Measurements from ENCODE around the gene RPA3.

Gene RPA3

DNA sequence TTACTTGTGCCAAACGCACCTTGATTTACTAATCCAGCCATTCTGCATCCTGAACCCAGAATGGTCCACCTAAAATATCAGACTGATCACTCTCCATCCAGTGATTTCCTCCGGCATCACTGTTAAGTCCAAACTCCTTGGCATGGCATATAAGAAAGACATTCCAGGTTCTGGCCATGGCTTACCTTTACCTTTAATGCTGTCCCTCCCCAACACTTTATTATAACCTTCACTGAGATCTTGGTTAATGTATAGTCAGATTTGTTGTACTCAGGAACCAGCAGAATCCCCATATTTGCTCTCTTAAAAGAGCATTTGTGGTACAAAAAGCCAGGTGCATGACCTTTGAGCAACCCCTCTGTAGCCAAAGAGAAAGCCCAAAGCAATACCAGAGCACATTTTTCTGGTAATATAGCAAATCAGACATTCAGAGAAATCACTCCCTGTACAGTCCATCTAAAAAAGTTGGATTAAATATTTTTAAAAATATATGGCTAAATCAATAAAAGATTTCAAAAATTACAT is 67.7 kb downstream of the RPA3 start:
- no peak for DNase-seq

DNA sequence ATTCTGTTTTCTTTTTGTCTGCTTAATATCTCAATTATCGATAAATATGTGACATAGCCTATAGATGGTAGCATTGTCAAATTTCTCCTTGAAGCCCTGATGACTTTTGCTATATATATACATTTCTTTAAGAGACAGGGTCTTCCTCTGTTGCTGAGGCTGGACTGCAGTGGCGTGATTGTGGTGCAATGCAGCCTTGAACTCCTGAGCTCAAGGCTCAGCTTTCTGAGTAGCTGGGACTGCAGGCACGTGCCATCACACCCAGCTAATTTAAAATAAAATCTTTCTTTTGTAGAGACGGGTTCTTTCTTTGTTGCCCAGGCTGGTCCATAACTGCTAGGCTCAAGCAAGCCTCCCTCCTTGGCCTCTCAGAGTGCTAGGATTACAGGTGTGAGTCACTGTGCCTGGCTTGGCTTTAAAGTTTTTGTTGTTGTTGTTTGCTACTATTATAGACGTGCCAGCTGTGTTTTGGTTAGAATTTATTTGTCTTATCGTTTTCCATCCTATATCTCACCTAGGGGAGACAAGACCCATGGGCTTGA is 70.8 kb downstream of the RPA3 start:
- DNase-seq = no peak

DNA sequence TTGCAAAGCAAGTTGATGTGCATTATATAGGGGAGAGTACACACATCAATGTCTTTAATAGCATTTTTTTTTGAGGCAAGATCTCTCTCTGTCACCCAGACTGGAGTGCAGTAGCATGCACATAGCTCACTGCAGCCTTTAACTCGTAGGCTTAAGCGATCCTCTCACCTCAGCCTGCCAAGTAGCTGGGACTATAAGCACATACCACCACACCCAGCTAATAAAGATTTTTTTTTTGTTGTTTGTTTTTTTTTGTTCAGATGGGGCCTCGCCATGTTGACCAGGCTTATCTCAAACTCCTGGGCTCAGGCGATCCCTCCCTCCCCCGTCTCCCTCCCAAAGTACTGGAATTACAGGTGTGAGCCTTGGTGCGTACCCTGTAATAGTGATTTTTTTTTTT is 76.3 kb downstream of the RPA3 start:
- no peak for DNase-seq

DNA sequence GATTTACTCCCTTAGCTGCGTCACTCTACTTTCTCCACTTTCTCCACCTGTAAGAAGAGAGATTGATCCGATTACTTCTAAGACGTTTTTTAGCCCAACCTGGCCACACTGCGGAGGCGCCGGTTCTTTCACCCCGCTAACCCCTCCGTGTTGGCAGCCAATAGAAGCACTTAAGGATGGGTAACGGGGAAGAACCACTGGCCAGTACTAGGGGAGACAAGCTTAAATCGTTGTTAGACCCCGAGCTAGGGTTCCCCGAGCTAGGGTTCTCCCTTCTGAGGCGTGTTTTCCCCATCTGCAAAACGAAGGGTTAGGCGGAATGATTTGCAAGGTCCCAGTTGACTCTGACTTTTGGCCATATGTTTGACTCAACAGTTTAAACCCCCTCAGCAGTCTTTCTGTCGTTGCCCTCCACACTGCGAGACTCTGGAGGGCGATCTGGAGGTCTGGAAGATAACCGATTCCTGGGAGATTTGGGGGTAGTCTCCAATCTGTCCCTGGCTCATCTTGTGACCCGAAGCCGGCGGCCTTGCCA is 77.2 kb downstream of the RPA3 start:
- DNase-seq = peak; percentile 3

DNA sequence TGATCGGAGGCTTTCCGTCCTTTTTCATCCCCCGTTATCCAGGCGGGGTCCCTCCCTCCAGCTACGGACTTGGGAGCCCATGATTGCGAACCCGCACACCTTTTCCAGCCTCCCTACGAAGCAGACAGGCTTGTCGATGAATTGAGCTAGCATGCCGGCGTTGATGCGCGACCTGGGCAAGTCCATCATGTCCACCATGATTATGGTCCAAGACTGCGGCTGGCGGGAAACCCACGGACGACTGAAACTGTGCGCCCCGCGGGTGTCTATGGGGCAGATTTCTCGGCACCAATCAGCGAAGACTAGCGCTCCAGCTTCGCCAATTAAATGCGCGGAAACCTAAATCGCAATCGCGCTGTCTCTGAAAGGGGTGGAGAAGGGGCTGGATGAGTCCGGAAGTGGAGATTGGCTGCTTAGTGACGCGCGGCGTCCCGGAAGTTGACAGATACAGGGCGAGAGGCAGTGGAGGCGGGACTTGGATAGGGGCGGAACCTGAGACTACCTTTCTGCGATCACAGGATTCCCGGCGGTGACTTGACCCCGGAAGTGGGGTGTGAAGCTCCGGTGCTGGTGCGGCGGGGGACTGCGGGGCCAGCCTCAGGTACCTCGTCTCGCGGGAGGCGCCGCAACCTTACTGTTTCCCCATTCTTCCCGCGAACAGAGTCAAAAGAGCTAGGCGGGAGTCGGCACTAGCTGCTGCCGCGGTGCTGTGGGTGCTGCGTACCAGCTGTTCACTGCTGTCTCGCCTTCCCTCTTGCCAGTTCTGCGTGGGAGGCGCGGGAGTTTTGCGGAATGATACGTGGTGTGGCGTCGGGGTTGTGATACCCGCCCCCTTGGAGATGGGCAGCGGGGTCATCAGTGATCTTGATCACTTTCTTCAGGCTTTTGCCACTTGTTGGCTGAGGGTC is 77.9 kb downstream of the RPA3 start, which contains the start of gene UMAD1:
UMAD1 (plus strand) TSS at position 532 of the 908 bp plus-strand sequence. CDS start 32,620 bp downstream, outside the sequence.
- DNase-seq = peak; percentile 99

DNA sequence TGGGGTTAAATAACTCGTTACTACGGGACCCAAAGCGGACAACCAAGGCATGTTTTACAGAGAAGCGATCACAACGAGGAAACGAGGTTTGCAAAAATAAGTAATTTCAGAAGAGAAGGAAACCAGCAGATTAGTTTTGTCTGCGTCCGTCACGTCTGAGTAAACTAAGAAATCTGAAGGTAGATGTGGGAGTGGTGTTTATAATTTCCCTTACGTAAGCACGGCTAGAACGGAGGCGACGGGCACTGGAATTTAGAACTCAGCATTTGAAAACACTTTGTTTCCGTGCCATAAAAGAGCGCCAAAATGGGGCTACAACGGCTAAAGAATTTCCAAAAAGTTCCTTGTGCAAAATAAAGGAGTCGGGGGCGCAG is 78.6 kb downstream of the RPA3 start:
- DNase-seq = no peak

DNA sequence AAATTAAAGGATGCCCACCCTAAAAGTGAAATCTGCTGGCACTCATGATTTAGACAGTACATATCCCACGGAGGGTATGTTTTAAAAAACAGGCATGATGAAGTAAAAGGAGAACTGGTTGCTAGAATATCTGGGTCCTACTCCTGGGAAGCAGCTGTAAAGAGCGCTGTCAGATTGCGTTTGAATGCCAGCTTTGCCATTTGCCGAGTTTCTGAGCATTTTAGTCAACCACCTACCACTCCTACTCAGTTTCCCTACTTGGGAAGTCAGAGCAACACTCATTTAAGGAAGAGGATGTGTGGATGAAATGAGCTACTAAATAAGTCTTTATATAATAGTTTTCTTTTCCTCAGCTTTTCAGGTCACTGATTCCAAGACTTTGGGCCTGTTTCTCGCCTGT is 79.0 kb downstream of the RPA3 start:
- no peak for DNase-seq

DNA sequence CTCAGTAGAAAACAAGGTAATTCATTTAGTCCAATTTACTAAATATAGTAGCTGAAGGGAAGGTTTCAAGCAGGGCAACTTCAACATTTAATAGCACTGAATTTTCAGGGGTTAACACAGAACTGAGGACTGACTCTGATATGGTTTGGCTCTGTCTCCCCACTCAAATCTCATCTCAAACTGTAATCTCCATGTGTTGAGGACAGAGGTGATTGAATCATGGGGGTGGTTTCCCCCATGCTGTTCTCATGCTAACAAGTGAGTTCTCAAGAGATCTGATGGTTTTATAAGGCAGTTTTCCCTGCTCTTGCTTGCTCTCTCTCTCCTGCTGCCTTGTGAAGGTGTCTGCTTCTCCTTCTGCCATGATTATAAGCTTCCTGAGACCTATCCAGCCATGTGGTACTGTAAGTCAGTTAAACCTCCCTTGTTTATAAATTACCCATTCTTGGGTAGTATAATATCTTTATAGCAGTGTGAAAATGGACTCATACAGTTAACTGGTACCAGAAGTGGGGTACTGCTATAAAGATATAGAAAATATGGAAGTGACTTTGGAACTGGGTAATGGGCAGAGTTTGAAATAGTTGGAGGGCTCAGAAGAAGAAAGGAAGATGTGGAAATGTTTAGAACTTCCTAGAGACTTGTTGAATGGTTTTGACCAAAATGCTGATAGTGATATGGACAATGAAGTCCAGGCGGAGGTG is 87.6 kb downstream of the RPA3 start:
- DNase-seq = no peak

DNA sequence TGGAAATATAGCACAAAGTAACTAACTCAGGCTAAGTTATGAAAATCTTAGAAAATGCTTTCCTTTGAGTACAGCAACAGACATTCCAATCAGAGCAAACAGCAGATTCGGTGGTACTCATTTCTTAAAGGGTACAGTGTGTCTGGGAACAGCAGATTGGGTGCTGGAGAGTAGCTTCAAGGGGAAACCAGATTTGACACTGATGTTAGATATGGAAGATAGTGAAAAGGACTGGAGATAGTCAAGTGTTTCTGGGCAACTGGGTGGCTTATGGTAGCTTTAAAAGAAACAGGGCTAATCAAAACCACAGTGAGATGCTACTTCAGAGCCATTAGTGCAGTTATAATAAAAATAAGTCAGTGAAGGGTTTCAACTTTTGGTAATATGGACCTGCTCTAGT is 89.9 kb downstream of the RPA3 start:
- no peak for DNase-seq

DNA sequence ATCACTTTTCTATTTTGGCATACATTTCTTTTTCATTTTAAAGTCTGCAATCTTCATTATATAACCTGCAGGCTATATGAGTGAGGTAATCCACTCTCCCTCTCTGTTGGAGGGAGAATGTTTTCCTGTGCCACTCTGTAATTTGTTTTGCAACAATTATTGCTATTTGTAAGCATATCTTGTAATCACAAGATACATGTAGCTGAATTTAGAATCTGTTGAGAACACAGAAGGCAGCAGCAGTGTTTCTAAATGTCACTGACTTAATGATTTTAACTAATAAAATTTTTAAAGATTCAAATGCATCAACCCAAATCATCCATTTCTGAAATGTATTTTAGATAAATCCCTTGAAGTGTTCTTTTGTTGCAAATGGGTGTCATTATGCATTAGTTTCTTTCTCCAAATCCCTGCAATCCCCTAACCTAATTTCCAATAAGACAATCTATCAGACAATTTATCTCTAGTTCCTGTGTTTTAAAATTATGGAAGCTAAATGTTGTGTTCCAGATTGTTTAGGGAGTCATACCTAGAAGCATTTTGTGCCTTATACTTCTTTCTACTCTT is 97.7 kb downstream of the RPA3 start:
- DNase-seq = no peak

DNA sequence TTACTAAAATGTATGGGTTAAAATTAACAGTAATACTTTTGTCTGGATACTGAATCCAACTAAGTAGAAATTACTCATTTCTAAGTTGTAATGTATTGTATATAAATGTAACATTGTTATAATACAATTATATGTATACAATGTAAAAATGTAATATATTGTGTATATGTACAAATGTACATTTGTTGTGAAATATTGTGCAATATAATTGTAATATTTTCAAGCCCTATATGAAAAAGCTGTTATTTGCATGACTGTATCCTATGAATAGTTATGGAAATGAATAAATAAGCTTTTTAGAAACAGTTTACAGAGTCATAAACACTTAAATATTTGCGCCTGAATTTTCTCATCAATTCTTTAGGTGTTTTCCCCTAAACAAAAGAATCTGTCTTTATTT is 98.2 kb downstream of the RPA3 start:
- no peak for DNase-seq

DNA sequence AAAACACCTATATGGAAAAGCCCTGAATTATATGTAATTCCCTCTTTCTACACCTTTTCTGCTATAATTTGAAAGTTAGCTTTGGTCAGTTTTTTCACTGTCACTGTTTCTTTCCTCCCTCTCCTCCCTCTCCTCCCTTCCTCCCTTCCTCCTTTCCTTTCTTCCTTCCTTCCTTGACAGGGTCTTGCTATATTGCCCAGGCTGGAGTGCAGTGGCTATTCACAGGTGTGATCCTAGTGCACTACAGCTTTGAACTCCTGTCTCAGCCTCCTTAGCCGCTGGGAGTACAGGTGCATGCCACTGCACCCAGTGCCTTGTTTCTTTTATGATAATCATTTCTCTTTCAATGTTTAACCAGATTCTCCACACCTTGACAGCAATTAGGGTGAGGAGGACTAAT is 100.0 kb downstream of the RPA3 start:
- no peak for DNase-seq

DNA sequence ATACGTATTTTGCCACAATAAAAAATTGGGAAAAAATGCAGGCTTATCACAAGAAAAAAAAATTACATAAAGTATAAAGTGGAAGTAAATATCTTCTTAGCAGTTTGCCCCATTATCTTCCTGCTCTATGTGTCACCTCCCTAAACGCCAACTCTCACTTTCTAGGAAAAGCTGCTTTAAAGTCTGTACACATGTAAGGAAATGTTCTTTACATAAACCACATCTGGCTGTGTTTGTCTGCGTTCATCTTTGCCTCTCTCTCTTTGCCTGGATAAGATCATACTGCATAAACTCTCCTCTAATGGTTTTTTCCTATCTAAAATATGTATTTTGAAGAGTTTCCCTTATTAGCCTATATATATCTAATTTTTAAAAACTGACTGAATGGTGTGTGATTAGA is 100.9 kb downstream of the RPA3 start:
- no peak for DNase-seq

DNA sequence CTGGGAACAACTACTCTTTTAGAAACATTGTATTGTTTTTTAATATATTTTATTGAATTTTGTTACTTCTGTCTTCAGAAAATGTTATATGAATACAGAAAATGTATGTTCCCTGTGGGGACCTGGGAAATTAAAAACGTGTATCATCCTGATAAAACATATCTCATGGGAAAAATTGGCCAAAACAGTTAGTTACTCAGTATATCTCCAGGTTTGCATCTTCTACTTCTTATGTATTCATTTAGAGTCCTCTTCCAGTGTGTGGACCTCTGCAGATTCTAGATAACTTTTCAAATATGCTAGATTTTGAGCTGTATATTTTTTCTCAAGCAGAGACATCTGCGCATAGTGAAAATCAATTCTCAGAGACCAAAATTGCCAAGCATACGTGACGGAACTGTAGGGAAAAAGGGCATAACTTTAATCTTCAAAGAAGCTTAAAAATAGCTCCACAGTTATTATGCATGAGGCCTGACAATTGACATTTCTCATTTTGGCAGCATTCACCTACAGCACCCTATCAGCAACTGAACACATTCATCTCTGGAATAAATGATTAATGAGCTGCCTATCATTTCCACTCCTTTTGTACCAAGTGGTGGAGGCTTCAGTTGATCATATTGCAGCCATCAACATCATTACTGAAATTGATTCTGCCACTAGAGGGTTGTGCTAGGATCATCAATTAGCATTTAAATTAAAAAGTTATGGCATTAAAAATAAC is 104.2 kb downstream of the RPA3 start:
- DNase-seq = no peak

DNA sequence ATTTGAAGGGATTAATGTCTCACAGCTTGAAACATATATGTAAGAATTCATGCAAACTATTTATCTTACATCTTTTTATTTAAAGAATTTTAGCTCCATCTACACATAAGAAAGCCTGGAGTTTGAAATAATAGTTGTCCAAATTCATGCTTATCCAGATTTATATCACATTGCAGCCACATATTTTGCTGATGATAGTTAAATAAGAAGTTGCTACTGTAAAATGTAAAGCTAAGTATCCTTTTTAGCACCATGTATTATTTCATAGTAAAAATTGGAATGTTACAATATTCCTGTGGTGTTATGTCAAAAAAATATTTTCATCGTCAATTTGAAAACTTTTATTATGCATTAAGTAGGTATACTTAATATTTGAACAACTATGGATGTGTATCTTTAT is 105.2 kb downstream of the RPA3 start:
- no peak for DNase-seq

DNA sequence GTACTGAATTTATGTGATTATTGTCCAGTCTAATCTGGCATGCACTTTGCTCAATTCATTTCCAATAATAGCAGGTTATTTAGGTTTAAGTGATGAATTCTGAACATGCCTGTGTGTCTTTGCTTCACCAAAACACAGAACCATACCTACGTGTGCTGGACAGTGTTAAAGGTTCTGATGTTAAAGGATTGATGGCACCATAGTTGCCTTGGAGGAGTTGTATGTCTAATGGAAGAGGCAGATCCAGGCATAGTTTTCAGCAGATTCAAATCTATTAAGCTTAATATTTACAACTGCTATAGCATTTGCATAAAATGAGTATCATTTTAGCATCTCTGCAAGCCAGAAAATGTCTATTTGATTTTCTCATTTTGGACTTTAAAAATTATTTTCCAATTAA is 105.9 kb downstream of the RPA3 start:
- DNase-seq = no peak

DNA sequence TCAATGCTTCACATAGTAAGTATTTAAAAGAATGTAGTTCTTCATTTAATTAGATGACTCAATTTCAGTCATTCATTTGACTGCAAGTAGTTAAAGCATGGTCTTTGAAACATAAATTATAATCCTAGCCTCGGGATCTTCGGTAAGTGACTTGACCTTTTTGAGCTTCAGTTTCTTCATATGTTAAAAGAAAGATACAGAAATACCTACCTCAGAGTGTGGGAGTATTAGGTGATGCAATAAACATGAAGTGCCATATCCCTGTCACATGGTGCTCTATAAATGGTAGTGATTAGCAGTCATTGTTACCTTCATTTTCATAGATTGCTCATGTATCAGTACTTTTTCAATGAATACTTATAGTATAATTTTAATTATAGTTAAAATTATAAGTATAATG is 109.1 kb downstream of the RPA3 start:
- DNase-seq = no peak

DNA sequence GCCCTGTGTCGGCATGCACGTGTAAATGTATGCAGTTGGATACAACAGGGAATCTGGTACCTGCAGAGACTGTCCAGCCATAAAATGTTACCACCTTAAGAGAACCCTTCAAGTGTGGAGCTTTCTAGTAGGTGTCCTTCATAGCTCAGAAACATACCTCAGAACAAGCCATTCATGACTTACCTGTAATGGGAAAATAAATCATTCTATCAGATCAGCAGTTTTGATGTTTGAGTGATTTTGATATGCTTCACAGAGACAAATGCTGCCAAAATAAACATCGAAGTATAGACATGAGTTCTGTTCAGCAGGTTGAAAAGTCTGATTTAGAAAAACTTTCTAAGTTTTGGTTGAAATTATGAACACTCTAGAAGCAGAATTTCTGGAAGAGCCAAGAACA is 111.4 kb downstream of the RPA3 start:
- DNase-seq = no peak

DNA sequence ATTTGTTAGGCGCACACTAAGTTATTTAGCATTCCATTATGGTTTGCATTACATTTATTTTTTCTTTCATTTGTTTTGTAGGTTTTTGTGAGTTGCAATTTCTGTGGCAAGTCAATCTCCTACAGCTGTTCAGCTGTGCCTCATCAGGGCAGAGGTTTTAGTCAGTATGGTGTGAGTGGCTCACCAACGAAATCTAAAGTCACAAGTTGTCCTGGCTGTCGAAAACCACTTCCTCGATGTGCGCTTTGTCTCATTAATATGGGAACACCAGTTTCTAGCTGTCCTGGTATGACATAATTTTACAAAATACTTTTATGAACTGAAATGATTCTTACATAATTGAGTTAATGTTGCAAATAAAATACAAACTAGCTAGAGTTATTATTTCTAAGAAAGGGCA is 122.2 kb downstream of the RPA3 start:
- no peak for DNase-seq

DNA sequence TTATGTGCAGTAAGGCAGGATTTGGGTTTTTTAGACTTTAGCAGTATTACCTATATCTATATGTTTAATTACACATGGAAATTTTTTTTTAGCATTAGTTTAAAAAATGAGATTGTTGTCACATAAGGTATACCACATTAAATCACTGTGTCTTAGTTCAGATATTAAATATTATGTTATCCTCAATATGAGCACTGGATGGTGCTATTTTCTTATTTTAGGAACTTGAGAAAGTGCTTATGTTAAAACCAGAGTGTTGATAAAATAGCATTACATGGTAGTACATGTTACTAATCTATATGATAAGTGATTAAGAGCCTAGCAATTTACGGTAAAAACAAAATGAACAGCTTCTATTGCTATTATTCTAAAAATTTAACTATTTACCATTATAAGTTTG is 123.0 kb downstream of the RPA3 start:
- DNase-seq = peak; percentile 19
